GM21576 (cell line): Measurements from ENCODE around the gene MRPS35.
A peak's percentile ranks its signal among the peaks of the same experiment; 100 is the strongest.

Experiments
- ATAC-seq: cut with Tn5 transposase; IDR thresholded peaks from one replicate; pipeline ENCODE4 v1.9.1; 2021; ENCODE audit warnings: mild to moderate bottlenecking, moderate library complexity; ENCODE audit not compliant: unreplicated experiment

MRPS35 gene

DNA sequence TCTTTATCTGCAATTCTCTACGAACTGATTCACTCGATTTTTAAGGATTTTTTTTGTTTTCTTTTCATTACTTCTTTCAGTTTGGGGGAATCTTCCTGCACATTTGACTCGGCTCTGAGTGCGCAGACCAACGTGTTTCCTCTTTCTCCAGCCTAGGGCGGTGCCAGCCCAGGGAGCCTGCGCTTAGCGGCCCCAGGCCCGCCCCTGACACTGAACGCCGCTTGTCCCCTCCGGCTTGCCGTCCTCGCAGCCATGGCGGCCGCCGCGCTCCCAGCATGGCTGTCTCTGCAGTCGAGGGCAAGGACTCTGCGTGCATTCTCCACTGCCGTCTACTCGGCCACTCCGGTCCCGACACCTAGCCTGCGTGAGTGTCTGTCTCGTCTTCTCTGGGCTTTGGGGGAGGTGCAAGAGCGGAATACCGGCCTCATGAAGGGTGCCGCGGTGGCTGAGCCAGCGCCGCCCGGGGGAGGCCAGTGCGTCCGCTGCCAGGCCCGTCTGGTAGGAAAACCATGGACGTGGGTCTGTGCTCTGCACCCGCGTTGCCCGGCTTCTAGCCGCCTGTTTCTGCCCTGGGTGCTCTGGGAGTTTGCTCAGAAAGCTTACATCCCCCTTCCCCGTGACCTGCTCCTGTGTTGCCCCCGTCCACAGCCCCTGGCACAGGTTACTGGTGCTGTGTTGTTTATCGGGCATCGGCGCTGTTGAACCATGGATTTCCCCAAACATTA, at the start of gene MRPS35:
Gene MRPS35, plus strand, starts transcription at position 241 of the 725 bp plus-strand sequence. Its CDS starts 12 bp downstream, at position 253.
- ATAC-seq, result peak; percentile 97

DNA sequence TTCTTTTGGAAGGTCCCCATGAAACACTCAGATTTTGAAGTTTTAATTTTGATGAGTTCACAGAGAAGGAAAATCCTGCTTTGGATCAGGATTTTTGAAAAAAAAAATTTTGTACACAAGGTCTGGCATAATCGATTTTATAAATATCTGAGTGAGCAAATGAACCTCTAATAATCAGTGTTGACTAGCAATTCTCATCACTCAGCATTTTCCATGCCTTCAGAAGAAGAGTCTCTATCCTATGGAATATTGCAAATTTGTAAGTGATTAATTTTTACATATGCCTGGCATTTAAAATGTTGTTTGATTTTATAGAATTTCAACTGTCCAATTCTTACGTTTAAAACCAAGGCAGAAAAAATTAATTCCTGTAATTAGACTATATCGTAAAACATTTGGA, 44.9 kb upstream of the MRPS35 start:
- ATAC-seq, result no peak

DNA sequence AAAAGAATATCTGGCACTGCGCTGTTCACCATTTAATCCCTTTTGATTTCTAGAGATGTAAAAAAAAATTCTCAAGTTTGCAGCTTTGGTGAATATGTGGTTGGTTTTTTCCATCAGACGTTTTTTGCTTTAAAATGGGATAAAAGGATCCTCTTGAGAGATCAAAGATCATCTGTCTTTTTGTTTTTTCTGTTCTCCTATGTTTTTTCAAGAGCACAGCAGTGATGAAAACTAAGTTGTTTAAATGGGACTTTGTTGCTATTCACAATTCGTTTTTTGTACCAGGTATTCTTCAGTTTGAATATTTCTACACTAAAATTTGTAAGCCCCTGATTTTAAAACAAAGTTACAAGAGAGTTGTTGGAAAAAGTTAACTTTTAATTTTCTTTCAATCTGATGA, 44.1 kb upstream of the MRPS35 start:
- ATAC-seq, result no peak

DNA sequence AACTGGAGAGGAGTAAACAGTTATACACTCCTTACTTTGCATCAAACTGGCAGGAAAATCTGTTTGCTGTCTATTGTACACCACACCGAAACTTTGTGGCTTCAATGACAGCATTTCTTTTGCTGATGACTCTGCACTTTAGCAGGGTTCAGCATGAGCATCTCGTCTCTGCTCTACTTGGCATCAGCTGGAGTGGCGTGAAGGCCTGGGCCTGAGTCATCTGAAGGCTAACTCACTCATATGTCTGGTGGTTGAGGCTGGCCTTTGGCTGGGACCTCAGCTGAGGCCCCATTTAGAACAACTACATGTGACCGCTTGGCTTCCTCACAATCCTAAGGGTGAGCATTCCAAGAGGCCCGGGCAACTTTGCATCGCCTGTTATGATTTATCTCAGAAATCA, 43.1 kb upstream of the MRPS35 start:
- no peak for ATAC-seq

DNA sequence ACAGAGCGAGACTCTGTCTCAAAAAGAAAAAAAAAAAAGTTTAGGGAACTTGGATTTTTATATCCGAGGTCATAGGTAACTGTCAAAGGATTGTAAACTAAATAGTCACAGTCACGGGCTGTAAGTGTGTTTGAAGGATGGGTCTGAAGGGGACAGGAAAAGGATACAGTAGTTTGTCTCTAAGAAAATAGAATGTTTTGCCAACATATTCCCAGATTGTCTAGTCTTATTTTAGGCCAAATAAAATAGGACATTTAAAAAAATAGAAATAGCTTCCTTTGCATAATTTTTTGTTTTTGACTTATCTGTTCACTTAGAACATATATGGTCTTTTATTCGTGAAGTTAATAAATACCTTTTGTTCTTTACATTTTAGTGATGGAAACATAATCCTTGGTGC, 38.6 kb upstream of the MRPS35 start:
- ATAC-seq, result no peak

DNA sequence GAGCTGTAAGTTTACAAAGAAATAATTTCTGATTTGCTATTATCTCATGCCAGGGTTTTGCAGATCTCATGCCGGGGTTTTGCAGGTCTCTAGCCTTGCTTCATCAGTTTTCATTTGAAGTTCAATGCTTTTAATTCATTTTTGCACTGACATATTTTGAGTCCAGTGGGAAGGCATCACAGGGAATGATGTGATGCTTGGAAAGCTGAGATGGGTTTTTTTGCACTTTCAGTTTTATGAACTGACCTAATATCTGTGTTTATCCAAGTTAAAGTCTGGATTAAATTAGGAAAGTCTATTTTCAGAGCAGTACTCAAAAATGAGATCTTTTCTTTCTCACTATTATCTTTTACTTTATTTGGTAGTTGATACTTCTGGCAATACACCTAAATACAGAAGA, 38.0 kb upstream of the MRPS35 start:
- ATAC-seq, result no peak

DNA sequence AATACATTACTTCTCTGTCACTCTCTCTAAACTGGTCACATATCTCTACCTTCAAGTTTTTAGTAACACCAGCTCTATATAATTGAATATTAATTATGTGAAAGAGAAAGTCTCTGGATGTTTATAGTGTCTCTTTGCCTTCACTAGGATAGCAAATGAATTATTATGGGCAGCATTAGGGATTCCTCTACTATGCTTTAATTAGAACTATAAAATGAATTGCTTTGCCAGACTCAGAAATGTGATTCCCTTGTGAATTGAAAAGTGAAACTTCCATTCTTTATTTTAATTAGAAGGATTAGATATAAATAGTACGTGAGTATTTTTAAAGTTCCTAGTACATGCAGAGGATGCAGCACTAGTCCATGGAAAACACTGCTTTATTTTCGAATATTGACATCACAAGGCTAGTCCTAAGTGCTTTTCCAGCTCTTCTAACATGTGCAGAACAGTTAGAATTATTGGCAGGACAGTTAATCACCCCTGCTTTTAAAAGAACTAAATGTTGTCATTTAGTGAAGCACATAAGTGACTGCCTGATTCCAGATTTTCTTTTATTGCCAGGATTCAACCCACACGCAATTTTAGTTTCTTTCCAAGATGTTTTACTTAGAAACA, 37.4 kb upstream of the MRPS35 start:
- ATAC-seq, result no peak

DNA sequence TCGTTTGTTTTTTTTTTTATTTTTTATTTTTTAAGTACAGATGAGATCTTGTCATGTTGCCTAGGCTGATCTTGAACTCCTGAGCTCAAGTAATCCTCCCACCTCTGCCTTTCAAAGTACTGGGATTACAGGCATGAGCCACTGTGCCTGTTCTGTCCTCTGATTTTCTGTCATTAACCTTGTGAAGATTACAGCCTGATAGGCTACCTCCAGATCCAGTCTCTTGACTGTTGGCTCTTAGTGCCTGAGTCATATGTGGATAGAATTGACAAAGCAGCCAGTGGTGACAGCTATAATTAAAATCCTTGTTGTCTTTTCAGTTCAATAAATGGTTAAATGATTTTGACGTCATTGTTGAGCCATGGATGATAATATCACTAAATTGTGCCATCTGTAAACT, 35.6 kb upstream of the MRPS35 start:
- ATAC-seq, result no peak

DNA sequence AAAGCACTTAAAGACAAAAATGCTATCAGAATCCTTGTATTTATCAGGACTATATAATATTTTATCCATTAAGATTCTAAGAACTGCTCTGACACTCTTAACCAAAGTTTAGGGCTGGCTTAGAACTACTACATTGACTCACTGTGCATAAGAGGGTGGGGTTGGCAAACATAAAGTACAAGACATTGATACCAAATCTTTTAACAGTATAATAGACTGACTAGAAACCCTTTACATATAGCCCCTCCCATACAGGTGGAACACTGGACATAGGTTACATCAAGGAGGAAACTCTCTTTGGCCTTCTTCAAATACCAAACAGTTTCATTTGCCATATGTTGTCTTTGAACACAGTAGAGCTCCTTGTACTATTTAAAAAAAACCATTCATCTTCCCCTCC, 30.0 kb upstream of the MRPS35 start:
- no peak for ATAC-seq

DNA sequence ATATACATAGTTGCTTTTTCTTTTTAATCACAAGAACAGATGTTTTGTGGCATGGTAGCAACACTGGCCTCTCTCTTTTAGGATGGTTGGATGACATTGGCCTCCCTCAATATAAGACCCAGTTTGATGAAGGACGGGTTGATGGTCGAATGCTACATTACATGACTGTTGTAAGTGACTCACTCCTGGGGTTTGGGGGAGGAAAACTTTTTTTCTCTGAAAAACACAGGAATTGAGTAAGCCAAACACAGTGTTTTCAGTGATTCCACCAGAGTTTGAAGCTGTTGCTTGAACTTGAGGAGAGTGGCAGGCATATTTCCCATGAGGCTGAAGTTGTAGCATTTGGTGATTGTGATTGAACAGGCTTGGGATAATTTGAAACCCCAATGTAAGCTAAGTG, 28.1 kb upstream of the MRPS35 start:
- no peak for ATAC-seq

DNA sequence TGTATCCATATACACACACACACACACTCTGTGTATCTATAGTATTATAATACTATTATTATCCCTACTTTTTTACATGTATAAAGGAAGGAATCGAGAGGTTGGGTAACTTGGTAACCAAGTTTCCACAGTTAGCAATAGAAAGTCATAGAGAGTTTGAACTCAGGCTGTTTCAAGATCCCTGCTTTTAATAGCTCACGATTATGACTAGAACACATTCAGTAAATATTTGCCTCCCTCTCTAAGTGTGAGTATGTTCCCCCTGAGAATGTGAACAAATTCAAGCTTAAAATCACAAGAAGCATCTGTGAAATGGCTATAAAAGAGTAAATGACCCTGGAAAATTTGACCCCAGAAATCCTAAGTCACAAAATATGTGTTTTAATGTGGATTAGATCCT, 25.4 kb upstream of the MRPS35 start:
- no peak for ATAC-seq

DNA sequence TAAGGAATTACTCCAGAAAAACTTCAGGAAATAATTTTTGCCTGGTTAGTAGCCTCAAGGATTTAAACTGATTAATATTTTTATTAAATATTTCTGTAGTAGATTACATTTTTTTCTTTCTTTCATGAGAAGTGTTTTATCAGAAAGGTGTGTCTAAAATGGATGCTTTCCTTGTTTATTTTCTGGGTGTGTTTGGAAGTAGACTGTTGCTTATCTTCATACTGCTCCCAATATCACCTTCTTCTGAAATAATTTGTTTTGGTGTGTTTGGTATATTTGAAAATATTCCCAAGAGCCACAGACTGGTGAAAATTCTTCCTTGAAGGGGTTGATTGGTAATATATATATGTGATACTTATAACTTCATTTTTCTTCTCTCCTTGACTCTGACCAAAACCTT, 24.5 kb upstream of the MRPS35 start:
- ATAC-seq, result no peak

DNA sequence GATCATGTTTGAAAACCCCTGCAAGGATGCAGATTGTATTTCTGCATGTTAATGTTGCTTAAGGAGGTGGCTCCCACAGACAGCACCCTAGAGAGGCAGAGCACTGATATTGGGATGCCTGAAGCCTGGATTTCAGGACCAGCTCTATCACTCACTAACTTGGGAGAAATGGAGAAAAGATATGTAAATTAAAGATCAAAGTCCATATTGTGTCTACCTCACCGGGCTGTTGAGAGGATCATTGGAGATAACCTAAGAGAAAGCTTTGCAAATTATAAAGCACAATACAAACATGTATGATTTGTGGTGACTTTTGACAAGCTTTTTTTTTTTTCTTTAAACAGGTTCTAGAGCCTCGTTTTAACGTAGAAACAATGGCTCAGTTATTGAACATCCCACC, 22.0 kb upstream of the MRPS35 start:
- ATAC-seq, result no peak

DNA sequence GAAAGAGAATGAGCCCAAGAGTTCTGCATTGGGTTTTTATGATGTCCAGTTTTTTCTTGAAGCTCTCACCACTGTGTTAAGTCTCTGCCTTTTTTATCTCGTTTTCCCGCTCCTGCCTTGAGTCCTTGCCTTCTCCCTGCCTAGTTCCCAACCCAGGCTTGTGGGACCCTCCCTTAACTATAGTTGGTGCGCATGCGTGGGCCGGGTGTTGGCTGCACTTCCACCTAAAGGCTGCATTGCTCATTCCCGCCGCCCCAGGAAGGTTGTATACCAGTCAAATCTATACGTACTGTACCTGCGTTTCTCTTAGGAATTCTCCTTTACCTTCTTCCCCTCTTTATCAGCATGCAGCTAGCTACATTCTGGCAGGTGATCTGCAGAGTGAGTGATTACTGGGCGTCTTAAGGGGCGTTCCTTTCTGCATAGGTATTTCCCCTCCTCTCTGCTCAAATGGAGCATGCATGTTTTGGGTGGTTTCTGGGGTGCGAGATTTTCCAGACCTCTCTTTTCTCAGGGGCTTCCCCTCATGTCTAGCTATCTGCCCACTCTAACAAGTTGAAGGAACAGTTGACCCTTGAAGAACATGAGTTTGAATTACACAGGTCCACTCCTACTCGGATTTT, 21.0 kb upstream of the MRPS35 start:
- ATAC-seq, result no peak

DNA sequence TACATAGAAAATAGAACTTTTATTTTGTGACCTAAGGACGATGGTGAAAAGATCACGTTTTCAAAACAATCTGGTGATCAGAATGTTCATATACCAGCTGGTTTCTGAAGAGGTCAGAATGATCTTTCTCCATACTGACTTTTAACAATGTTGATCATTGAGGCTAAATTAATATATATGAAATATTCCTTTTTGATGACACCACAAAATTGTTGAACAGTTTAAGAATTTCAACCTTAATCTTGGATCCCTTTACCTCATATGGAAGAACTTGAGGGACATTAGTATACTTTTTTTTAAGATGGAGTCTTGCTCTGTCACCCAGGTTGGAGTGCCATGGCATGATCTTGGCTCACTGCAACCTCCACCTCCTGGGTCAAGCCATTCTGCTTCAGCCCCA, 17.2 kb upstream of the MRPS35 start:
- ATAC-seq, result no peak

DNA sequence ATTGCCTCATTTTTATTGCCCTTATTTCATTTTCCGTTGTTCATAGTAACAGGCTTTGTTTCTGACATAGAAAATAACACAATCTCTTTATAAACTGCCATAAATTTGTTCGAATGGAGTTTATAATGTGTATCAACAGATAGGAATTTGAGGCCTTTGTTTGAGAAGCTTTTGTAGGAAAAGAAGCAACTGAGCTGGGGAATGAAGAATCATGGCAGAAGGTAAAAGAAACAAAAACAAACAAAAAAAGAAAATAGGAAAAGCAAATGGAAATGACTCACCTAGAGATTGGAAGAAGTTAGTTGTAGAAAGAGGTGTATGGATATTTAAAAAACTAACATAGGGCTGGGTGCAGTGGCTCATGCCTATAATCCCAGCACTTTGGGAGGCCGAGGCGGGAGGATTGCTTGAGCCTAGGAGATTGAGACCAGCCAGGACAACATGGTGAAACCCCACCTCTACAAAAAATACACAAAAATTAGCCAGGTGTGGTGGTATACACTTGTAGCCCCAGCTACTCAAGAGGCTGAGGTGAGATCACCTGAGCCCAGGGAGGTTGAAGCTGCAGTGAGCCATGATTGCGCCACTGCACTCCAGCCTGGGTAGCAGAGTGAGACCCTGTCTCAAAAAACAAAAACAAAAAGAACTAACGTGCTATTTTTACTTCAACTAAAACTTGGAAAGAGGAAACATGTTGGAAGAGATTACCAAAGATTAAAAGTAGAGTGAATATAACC, 14.9 kb upstream of the MRPS35 start:
- ATAC-seq, result no peak

DNA sequence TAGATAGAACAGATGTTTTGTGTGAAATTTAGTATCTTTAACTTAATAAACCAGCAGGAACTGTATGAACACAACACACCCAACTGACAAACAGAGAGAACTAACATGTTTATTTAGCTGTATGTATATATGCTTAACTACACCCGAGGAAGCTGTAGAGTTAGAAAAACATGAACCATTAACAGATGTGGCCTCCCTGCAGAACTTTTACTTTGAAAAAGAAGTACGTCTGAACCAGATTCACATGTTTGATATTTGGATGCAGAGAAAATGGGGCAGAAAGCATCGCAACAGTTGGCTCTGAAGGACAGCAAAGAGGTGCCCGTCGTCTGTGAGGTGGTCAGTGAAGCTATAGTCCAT, 14.4 kb upstream of the MRPS35 start, which contains the start of gene REP15:
Gene REP15, plus strand, starts transcription at position 155 of the 360 bp plus-strand sequence. Its CDS starts 116 bp downstream, at position 271.
- no peak for ATAC-seq

DNA sequence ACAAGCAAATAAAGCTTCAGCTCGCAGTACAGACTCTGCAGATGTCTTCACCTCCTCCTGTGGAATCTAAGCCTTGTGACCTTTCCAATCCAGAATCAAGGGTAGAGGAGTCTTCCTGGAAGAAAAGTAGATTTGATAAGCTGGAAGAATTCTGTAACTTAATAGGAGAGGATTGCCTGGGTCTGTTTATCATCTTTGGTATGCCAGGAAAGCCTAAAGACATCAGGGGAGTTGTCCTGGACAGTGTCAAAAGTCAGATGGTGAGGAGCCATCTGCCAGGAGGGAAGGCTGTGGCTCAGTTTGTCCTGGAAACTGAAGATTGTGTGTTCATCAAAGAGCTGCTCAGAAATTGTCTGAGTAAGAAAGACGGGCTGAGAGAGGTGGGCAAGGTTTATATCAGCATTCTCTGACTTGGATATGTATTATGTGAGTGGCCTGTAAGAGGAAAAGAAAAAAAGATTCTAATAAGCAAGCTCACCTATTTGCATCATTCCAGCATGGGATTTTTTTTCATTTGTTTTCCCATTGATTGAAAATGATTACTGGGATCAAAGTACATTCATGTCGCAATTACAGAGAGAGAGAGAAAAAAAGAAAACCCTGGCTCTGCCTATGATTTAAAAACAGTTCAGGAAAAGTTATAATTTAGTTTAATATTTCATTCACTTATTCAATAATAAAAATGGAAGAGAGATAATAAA, 13.6 kb upstream of the MRPS35 start:
- ATAC-seq, result no peak

DNA sequence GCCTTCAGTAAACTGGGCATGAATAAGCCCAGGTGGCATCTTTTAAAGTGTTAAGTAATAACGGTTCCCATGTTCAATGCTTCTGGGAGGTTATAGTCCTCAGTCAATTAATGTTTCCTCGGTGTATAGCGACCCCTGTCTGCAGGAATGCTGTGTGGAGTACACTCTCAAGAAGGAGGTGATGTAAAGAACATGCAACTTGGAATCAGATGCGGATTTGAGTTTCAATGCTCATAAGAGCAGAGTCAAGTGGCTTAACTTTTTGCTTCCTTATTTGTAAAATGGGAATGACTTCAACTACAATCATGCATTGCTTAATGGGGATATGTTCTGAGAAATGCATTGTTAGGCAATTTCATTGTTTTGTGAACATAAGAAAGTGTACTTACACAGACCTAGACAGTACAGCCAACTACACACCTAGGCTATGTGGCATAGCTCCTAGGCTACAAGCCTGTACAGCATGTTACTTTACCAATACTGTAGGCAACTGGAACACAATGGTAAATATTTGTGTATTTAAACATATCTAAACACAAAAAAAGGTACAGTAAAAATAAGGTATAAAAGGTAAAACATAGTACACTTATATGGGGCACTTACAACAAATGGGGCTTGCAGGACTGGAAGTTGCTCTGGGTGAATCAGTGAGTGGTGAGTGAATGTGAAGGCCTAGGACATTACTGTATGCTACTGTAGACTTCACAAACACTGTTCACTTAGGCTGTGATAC, 6.7 kb upstream of the MRPS35 start:
- ATAC-seq, result peak; percentile 88

DNA sequence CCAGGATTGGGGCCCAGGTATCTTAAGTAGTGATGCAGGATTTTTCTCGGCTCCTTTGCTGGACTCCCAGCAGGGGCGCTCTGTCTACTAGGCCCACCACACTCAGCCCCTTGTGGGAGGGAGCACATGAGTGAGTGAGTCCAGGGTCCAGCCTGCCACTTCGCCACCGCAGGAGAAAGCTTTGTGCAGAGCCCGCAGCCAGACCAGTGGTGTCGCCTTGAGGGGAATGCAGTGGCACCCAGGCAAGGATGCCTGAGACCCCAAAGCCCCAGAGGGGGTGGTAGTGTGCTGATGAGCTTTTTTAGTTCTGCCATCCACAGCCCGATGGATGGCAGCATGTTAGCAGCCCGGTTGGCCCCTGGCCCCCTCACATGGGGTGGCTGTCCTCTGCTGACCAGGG, 5.4 kb upstream of the MRPS35 start:
- no peak for ATAC-seq
